Fibroblast of mammary gland (primary cell): Measurements from ENCODE around the gene CSF2RB.

Source experiments
- DNase-seq: peaks from one replicate; pipeline ENCODE4 v3.0.0-alpha.2; 2010; ENCODE audit warnings: low read depth
- H3K4me3 ChIP-seq: 2 replicates; pipeline ENCODE4 v1.5.1; 2011; ENCODE audit warnings: low read depth, mild to moderate bottlenecking, low read length, moderate library complexity; ENCODE audit not compliant: control insufficient read depth
- CTCF ChIP-seq: conservative IDR thresholded peaks from 2 replicates; pipeline ENCODE4 v1.5.1; 2011; ENCODE audit warnings: low read depth, low read length, inconsistent platforms; ENCODE audit not compliant: control insufficient read depth, insufficient read depth

Gene CSF2RB

DNA sequence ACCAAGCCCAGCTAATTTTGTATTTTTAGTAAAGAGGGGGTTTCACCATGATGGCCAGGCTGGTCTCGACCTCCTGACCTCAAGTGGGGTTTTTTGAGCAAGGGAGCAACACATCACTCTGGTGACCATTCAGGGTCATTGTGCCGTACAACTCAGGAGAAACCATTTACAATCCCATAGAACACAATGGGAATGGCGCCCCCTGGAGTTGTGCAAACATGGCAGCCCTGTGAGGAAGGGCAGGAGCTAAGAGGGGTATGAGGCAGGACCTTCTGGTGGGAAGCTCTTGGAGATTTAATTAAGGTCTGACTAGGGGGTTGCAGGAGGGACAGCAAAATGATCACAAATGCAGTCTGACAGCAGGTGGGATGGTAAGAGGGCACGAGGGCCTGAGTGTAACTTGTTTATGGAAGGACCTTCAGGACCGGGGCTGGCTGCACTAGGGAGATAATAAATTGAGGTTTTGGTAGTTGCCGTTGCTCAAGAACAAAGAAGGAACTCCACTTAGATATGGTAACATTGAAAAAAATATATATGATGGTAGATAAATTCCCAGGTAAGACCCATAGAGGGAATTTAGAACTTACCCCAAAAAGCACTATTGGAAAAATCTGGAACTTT, 9.1 kb upstream of the CSF2RB start:
- no peak overlapping the region for H3K4me3 ChIP-seq
- no peak for DNase-seq
- TF ChIP-seq CTCF = no peak

DNA sequence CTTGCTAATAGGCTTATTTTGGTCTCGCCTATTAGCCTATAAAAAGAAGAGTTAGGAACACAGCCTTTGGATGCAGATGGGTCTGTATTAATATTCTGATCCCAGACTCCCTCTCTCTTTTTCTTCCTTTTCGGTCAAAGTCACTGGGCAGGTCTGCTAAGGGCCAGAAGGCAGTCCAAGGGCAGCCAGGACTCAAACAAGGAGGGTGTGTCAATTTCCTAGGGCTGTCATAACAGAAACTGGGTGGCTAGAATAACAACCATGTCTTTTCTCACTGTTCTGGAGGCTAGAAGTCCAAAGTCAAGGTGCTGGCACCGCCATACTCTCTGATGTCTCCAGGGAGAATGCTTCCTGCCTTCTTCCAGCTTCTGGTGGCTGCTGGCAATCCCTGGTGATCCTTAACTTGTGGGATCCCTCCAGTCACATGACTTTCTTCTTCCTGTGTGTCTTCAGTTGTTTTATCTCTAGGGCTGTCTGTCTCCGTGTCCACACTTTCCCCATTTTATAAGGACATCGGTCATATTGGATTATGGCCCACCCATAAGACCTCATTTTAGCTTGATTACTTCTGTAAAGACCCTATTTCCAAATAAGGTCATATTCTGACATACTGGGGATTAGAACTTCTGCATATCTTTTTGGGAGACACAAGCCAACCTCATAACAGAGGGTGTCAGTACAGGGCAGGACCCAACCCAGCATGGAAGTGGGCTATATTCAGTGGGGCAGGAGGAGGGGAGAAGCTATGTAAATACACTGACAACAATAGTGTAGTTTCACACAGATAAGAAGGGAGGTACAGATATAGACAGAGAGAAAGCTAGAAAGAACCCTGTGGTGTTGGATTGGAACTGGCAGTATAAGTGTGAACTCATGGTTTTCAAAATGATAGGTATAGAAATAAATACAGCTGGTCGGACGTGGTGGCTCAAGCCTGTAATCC, 5.9 kb upstream of the CSF2RB start:
- DNase-seq = no peak
- TF ChIP-seq CTCF = no peak
- H3K4me3 ChIP-seq = no peak overlapping the region

GRCh38 chr22:36910461-36910860, 3.0 kb upstream of the CSF2RB start:
- no peak for TF ChIP-seq CTCF
- H3K4me3 ChIP-seq = no peak overlapping the region
- no peak for DNase-seq

GRCh38 chr22:36911887-36912661, 1.4 kb upstream of the CSF2RB start:
- DNase-seq = no peak
- H3K4me3 ChIP-seq = no peak overlapping the region
- no peak for TF ChIP-seq CTCF

- TF ChIP-seq CTCF = no peak
- DNase-seq = no peak
Measured at GRCh38 chr22:36912694-36913426, 568 bp upstream of the CSF2RB start.

DNA sequence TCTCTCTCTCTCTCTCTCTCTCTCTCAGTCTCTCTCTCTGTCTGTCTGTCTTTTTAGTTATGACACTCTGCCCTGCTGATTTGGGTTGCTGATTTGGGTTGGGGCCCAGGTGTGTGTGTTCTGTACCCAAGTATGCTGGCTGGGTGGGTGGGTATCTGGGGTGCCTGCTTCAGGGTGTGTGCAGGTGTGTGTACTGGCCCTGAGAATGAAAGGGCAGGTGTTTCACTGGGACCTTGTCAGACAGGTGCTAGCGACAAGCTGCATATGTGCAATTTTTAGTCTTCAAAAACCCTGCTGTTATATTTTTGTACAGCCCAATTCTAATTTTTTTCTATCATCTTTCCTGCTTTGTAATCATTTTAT, 943 bp downstream of the CSF2RB start:
- no peak for DNase-seq
- no peak for TF ChIP-seq CTCF
- H3K4me3 ChIP-seq = no peak overlapping the region

More at GRCh38 chr22:36912694-36913426, 568 bp upstream of the CSF2RB start:
- no peak overlapping the region for H3K4me3 ChIP-seq
